HepG2 (cell line): ENCODE results near the gene DMPK.

Experiments
- CBFB ChIP-seq: sonication (generic); formaldehyde crosslinking; IDR thresholded peaks from 2 replicates; pipeline ENCODE4 v1.4.0; 2020; ENCODE audit warnings: missing genetic modification reagents
- PAX8 ChIP-seq: sonication (generic); formaldehyde crosslinking; IDR thresholded peaks from 2 replicates; pipeline ENCODE4 v1.8.0; 2022; ENCODE audit warnings: mild to moderate bottlenecking, missing genetic modification reagents, borderline replicate concordance
- SP1 ChIP-seq, 2 experiments: fragments of 450-650 bp in 1 of 2; sonication (generic) in 1 of 2; formaldehyde crosslinking in 1 of 2; IDR thresholded peaks; 2 replicates each; pipeline versions ENCODE4 v1.4.0 to v1.6.1; 2016 to 2020; ENCODE audit warnings: missing genetic modification reagents in 1 of 2
- TARDBP ChIP-seq: sonication (generic); formaldehyde crosslinking; IDR thresholded peaks from 2 replicates; pipeline ENCODE4 v1.8.0; 2022; ENCODE audit warnings: mild to moderate bottlenecking, missing genetic modification reagents
- TCF7L2 ChIP-seq: IDR thresholded peaks from 2 replicates; pipeline ENCODE4 v1.6.1; 2011; ENCODE audit warnings: mild to moderate bottlenecking, low read depth, low read length, moderate library complexity
- THAP11 ChIP-seq: IDR thresholded peaks from 2 replicates; pipeline ENCODE4 v1.6.1; 2016; ENCODE audit warnings: missing biosample characterization, missing genetic modification reagents
- TF ChIP-seq, protein P1 (sequence below): sonication (generic); formaldehyde crosslinking; IDR thresholded peaks from 2 replicates; pipeline ENCODE4 v1.5.0; 2020; ENCODE audit warnings: mild to moderate bottlenecking, missing genetic modification reagents, moderate library complexity
- TF ChIP-seq, protein P2 (sequence below): sonication (generic); formaldehyde crosslinking; IDR thresholded peaks from 2 replicates; pipeline ENCODE4 v1.4.0; 2020; ENCODE audit warnings: mild to moderate bottlenecking, missing genetic modification reagents
- TF ChIP-seq, protein P3 (sequence below): sonication (generic); formaldehyde crosslinking; IDR thresholded peaks from 2 replicates; pipeline ENCODE4 v1.5.0; 2020; ENCODE audit warnings: missing genetic modification reagents

DNA sequence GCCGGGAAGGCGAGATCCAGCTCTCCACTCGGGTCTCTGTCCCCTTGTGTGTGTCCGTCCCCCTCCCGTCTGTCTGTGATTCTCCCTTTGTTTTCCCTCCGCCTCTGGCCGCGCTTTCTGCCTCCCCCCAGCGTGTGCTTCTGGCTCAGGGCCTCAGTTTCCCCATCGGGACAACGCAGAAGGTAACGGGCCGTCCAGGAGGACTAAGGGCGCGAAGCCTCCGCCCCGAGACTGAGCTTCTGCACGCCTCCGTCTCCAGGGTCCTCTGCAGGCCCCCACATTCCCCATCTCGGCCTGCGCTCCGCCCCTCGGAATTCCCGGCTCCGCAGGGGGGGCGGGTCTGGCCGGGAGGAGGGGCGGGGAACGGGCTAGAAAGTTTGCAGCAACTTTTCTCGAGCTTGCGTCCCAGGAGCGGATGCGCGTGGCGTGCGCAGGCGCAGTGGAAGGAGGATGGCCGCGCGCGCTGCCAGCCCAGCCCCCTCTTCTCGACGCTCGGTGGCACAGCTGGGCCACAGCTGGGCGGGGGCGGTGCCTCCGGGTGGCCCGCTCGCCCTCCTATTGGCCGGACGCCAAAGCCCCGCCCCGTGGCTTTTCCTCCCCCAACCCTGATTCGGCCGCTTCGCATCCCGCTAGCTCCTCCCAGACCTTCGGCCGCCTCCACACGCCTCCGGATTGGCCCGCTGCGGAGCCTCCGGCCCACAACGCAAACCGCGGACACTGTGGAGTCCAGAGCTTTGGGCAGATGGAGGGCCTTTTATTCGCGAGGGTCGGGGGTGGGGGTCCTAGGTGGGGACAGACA lies 13.1 kb downstream of the DMPK start, which contains the start of gene SIX5:
- TF ChIP-seq PAX8 (CRISPR knock-in tag) (no peak), THAP11 (peak; percentile 83), TARDBP (CRISPR knock-in tag) (peak; percentile 54; the same call in 1 of the 2 replicates), TCF7L2 (no peak), CBFB (CRISPR knock-in tag) (peak; percentile 85), SP1 (IDR thresholded peaks at IDR 0.05) (0 out of 2 replicates have a peak, but pooled peaks have one; percentile 49), SP1 (CRISPR knock-in tag; IDR thresholded peaks at IDR 0.05) (peak; percentile 94)
- TF ChIP-seq, protein P1, sequence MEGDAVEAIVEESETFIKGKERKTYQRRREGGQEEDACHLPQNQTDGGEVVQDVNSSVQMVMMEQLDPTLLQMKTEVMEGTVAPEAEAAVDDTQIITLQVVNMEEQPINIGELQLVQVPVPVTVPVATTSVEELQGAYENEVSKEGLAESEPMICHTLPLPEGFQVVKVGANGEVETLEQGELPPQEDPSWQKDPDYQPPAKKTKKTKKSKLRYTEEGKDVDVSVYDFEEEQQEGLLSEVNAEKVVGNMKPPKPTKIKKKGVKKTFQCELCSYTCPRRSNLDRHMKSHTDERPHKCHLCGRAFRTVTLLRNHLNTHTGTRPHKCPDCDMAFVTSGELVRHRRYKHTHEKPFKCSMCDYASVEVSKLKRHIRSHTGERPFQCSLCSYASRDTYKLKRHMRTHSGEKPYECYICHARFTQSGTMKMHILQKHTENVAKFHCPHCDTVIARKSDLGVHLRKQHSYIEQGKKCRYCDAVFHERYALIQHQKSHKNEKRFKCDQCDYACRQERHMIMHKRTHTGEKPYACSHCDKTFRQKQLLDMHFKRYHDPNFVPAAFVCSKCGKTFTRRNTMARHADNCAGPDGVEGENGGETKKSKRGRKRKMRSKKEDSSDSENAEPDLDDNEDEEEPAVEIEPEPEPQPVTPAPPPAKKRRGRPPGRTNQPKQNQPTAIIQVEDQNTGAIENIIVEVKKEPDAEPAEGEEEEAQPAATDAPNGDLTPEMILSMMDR = no peak; the same call in 1 of the 2 replicates
- TF ChIP-seq, protein P2, sequence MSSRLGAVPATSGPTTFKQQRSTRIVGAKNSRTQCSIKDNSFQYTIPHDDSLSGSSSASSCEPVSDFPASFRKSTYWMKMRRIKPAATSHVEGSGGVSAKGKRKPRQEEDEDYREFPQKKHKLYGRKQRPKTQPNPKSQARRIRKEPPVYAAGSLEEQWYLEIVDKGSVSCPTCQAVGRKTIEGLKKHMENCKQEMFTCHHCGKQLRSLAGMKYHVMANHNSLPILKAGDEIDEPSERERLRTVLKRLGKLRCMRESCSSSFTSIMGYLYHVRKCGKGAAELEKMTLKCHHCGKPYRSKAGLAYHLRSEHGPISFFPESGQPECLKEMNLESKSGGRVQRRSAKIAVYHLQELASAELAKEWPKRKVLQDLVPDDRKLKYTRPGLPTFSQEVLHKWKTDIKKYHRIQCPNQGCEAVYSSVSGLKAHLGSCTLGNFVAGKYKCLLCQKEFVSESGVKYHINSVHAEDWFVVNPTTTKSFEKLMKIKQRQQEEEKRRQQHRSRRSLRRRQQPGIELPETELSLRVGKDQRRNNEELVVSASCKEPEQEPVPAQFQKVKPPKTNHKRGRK = no peak
- TF ChIP-seq, protein P3, sequence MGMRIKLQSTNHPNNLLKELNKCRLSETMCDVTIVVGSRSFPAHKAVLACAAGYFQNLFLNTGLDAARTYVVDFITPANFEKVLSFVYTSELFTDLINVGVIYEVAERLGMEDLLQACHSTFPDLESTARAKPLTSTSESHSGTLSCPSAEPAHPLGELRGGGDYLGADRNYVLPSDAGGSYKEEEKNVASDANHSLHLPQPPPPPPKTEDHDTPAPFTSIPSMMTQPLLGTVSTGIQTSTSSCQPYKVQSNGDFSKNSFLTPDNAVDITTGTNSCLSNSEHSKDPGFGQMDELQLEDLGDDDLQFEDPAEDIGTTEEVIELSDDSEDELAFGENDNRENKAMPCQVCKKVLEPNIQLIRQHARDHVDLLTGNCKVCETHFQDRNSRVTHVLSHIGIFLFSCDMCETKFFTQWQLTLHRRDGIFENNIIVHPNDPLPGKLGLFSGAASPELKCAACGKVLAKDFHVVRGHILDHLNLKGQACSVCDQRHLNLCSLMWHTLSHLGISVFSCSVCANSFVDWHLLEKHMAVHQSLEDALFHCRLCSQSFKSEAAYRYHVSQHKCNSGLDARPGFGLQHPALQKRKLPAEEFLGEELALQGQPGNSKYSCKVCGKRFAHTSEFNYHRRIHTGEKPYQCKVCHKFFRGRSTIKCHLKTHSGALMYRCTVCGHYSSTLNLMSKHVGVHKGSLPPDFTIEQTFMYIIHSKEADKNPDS (CRISPR knock-in tag) = no peak
